ENCODE results near the gene CLEC3B.
"Not testable (repeated sequence)": the region's sequence is repeated elsewhere in the genome, so short reads cannot be mapped to it uniquely, and the experiment has no call there.

The CLEC3B gene

DNA sequence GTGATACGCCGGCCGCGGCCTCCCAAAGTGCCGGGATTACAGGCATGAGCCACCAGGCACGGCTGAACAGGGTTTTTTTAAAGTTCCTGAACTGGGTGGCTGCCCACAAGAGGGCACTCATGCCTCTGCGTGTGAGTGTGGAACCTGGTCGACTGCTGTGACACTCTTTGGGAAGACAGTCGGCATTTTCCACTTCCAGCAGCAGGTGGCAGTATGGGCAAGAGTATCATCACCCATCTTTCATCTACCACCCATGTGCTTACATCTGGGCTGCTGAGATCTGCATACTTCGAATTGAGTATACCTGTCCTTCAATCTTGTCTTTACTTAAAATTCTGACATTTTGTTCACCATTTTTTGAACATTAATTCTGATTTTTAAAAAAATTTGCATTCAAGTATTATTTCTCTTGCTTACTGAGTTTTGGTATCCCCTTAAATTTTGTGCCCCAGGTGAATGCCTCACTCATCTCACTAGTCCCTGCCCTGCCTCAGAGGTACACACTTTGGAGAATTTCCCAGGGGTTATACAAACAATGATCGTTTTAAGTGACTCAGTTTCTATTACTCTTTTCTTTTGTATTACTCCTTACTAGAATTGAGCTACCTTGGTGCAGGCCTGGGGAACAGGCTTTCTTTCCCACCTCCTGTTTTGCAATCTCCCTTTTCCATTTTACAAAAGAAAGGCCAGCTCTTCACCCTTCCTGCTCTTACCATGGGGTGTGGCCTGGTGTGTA lies 11.8 kb downstream of the CLEC3B start:
- peak; percentile 97 for DNase-seq

DNA sequence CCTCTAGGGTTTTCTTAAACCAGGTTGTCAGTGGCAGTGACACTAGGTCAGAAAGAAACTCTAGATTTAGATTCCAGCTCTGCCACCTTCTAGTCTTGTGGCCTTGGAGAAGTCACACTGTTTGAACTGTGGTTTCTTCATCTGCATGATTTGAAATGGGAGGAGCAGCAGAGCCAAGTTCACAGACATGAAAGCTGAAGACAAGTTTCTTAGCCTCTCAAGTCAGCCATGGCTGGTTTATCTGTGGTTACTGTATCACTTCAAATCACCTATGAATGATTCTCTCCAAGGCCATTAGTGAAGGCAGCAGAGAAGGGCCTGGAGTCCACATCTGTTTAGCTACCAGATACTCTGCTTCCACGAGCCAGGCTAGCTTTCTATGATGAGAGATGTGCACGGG lies 15.6 kb downstream of the CLEC3B start:
- no peak for DNase-seq

DNA sequence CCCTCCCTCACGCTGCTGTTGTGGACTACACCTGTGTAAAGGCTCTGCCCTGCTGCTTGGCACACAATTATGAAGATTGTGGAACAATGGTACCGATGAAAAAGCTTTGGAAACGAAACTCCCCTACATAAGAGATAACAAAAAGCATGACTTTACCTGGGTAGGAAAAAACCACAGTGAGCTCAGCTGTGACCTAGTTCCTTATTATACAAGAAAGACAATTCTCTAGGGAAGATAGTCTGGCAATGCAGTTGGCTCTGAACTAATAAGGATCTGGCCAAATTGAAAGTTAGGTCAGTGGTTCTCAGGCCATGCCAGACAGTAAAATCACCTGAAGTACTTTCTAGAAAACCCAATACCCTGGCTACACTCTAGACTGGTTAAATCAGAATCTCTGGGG lies 16.1 kb downstream of the CLEC3B start:
- no peak for DNase-seq

DNA sequence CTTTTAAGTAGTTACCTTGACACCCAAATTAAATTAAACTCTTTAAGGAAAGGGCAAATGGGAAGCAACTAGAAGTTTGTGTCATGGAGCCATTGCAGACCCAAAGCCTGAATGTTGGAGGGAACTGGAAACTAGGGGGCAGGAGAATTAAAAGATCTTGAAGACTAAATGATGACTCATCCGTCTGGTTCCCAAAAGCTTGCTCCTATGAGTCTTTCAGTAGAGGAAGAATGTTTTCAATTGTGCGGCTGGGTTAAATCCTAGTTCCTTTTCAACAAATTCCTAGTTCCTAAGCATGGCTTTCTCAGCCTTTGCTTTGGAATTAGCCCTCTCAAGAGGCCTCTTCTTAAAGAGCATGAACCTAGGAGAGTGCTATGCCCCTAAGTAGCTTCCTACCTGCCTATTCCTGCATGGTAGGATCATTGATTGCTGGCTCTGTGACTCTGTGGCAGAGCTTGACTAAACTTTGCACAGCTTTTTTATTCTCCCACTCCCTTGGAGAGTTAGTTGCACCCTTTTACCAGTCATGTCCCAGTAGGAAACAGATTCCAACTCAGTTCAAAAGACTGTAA lies 17.7 kb downstream of the CLEC3B start:
- peak; percentile 52 for DNase-seq

GRCh38 chr3:45048244-45048643 lies 22.1 kb downstream of the CLEC3B start:
- DNase-seq, result no peak

- no peak for DNase-seq
These were observed 23.7 kb downstream of the CLEC3B start for GRCh38 chr3:45049807-45050206.

- DNase-seq, result no peak
These were observed 25.6 kb downstream of the CLEC3B start for GRCh38 chr3:45051685-45052084.

DNA sequence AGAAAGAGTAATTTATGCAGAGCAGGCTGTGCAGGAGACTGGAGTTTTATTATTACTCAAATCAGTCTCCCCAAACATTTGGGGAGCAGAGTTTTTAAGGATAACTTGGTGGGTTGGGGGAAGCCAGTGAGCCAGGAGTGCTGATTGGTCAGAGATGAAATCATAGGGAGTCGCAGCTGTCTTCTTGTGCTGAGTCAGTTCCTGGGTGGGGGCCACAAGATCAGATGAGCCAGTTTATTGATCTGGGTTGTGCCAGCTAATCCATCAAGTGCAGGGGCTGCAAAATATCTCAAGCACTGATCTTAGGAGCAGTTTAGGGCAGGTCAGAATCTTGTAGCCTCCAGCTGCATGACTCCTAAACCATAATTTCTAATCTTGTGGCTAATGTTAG lies 27.7 kb downstream of the CLEC3B start:
- DNase-seq, result not testable (repeated sequence)

DNA sequence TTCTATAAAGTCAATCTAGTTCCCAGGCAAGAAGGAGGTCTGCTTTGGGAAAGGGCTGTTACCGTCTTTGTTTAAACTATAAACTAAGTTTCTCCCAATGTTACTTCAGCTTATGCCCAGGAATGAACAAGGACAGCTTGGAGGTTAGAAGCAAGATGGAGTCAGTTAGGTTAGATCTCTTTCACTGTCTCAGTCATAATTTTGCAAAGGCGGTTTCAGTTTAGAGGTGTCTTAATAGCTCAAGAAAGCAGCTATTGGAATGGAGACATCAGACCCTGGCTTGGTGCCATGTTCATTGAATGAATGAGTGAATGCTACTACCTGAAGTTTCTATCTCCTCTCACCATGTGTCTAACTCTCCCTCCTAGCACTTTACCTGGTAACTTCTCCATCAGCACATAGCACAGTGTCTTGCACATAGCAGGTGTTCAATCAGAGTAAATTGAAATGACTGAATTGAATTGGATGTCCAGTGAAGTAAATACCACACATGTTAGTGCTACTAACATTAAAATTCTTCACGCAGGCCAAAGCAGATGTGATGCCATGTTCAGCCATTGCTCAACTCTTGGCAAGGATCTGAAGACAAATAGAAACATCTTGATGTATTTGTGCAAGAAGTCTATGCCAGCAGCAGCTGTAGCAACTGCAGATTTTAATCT lies 28.2 kb downstream of the CLEC3B start:
- DNase-seq, result peak; percentile 52

DNA sequence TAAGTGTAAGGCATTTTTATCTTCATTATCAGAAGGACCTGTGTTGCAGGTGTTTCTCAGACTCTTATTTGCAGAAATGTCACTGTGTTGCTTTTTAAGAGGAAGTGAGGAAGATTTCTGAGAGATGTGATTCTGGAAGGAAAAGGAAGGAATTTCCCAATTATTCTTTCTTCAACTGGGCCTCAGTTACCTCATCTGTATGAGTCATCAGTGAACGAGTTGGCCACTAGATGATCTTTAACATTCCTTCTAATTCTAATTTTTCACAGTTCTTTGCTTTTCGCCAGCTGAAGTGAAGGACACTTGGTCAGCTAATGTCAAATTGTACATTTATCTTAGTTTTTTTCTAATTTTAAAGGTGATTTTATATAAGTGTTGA lies 28.9 kb downstream of the CLEC3B start:
- no peak for DNase-seq

DNA sequence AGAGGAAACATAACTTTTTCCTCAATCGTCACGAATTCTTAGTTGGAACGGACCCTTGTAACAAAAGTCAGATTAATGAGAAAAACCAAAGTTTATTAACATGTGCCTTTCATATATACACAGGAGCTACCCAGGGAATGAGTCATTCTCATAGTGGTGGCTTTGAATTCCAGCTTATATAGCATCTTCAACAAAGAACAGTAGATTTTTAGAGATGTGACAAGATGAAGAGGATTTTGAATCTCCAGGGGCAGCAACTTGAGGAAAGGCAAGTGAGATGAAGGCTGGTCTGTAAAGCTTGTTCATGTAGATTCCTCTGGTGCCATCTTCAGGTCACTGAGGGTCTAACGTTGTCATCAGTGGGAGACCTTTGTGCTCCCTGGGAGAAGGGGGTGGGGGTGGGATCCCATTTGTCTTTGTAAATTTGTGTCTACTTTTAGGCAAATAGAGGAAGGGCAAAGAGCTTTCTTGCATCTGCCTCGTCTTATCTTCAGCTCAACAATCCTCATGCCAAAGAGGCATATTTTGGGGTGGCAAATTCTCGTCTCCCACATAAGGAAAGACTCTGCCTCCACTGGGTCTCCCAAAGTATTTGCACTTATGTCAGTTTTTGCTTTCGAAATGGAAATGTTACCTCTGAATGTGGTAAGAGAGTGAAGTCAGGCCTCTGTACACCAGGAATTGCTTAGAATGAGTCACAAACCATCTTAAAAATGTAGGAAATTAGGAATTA lies 29.5 kb downstream of the CLEC3B start:
- DNase-seq, result peak; percentile 80

GRCh38 chr3:45056608-45057301 lies 30.7 kb downstream of the CLEC3B start:
- DNase-seq, result no peak

DNA sequence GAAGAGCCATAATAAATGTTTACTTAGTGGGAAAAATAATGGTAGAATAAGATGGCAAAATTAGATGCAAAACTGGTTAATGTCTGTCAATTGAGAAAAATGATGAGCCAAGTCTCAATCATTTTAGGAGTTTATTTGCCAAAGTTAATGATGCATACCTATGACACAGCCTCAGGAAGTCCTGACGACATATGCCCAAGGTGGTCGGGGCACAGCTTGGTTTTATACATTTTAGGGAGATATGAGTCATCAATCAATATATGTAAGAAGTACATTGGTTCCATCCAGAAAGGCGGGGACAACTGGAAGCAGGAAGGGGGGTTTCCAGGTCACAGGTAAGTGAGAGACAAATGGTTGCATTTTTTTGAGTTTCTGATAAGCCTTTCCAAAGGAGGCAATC lies 31.5 kb downstream of the CLEC3B start:
- no peak for DNase-seq

GRCh38 chr3:45059132-45059531 lies 33.0 kb downstream of the CLEC3B start:
- no peak for DNase-seq

DNA sequence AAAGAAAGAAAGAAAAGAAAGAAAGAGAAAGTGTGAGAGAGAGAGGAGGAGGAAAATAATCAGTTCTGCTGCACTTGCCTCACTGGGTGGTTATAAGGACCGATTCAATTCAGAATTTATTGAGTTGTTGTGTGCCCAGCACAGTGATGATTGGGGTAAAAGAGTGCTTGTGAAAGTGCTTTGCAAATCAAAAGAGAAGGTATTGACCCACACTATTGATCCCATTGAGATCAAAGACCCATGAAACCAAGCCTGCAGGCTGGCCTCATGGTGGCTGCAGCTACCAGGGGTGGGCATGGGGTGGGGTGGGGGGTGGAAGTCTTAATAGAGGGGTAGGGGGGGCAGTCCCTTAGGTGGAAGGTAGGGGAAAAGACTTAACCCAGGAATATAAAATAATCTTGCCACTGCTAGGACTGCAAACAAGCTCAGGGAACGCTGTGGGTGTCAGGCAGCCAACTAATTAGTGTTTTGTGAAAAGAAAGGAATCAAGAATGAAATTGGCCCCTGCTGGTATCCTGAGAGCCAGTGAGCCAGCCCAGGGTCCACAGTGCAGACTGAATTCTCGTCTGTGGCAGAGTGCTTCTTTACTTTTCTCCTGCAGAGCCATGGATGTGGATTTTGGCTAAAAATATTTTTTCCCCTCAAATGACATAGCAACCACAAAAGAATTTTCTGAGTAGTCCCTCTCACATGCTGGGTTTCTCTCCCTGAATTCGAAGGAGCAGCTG lies 34.2 kb downstream of the CLEC3B start:
- DNase-seq, result no peak

DNA sequence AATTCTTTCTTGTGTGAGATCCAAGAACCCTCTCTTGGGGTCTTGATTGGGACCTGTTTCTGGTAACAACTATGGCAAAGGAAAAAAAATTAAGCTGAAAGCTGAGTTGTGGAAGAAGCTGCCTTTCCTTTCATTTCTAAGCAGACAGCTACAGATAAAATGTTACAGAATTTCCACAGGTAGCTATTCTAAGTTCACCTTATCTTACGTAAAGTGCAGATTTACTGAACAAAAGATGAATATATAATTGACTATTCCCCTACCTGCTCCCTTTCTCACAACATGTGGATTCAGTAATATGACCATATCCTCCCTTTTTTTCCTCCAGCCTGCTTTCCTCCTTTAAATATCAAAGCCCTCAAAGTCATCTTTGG lies 36.6 kb downstream of the CLEC3B start:
- DNase-seq, result no peak

- peak; percentile 93 for DNase-seq
These were observed 38.6 kb downstream of the CLEC3B start for GRCh38 chr3:45064512-45065372.

DNA sequence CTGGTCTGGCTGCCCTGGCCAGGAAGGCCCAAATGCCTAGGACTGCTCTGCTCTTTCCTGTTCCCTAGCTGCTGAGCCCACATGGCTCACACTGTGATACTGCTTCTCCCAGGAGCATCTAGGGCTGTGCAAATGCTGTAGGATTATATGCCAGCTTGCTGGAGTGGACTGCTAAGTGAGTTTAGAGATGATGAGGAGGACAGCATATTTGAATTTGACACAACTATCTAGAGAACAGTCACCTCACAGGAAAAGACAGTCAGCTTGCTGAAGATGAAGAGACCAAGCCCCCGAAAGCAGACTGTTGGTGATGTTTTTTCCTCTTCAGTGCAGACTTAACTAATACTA lies 39.2 kb downstream of the CLEC3B start:
- no peak for DNase-seq

- DNase-seq, result no peak
These were observed 40.2 kb downstream of the CLEC3B start for GRCh38 chr3:45066109-45066801.

DNA sequence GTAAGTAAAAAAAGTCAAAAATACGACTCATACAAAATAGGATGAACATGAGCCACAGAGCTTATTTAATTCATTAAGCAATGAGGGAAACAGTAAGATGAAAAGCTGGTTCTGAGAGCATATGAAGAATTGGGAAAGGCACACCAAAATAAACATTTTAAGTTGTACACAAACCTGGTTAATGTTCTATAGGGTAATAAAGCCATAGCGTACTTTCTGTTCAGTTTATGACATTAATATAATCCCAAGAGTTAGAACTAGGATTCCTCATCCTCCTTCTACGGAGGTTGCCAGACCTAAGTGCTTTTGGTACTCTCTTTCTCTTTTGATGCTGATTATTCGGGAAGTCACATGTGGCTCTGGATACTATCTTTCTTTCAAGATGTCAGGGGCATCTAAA lies 41.4 kb downstream of the CLEC3B start:
- no peak for DNase-seq

DNA sequence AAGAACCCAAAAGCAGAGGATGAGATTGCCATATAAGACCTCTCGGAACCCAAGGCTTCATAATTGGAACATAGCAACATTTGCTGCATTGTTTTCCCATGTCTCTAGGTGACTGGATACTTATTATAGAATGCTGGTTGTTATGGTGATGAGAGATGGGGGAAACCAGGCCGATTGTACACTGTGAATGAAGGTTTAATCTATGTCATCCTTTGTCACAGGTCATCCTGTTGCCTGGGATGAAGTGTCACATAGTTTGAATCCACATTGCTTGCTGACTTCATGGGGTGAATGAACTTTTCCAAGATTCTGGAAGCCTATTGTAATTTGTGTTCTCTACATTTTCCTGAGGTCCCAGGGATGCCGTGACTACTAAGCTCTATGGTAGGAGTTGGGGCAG lies 41.8 kb downstream of the CLEC3B start:
- no peak for DNase-seq
